H9 (cell line): ENCODE results near the gene EXOC2. TPM values are rescaled to one million over a fixed set of nuclear protein-coding genes. Genes with fewer than 3 reads are reported as not detected.

Source experiments
- DNase-seq: peaks from one replicate; pipeline ENCODE4 v3.0.0-alpha.2; 2017
- H2AFZ ChIP-seq: one replicate; pipeline ENCODE4 v1.6.1; 2013; ENCODE audit warnings: mild to moderate bottlenecking, low read length, control low read depth, moderate library complexity
- H2AK5ac ChIP-seq: 2 replicates; pipeline ENCODE4 v1.6.1; 2013; ENCODE audit warnings: low read length, control low read depth, mixed read lengths; ENCODE audit not compliant: insufficient read length
- H2BK120ac ChIP-seq: one replicate; pipeline ENCODE4 v1.6.1; 2013; ENCODE audit warnings: low read depth, mild to moderate bottlenecking, low read length, control low read depth, inconsistent platforms; ENCODE audit not compliant: poor library complexity, severe bottlenecking
- H2BK12ac ChIP-seq: 2 replicates; pipeline ENCODE4 v1.6.1; 2013; ENCODE audit warnings: low read length, control low read depth, mixed read lengths, low read depth; ENCODE audit not compliant: insufficient read length
- H2BK15ac ChIP-seq: 2 replicates; pipeline ENCODE4 v1.6.1; 2013; ENCODE audit warnings: low read depth, low read length, control low read depth
- H2BK20ac ChIP-seq: one replicate; pipeline ENCODE4 v1.6.1; 2013; ENCODE audit warnings: low read depth, mild to moderate bottlenecking, low read length, control low read depth, inconsistent platforms; ENCODE audit not compliant: poor library complexity, severe bottlenecking
- H2BK5ac ChIP-seq: 2 replicates; pipeline ENCODE4 v1.6.1; 2013; ENCODE audit warnings: low read length, control low read depth, mixed read lengths; ENCODE audit not compliant: insufficient read length
- H3K14ac ChIP-seq: 2 replicates; pipeline ENCODE4 v1.6.1; 2013; ENCODE audit warnings: low read length, control low read depth; ENCODE audit not compliant: insufficient read depth
- H3K18ac ChIP-seq: 2 replicates; pipeline ENCODE4 v1.6.1; 2013; ENCODE audit warnings: low read depth, mild to moderate bottlenecking, mixed read lengths, low read length, control low read depth; ENCODE audit not compliant: insufficient read length
- H3K23ac ChIP-seq: 2 replicates; pipeline ENCODE4 v1.6.1; 2013; ENCODE audit warnings: low read length, control low read depth, mixed read lengths, low read depth; ENCODE audit not compliant: insufficient read length
- H3K23me2 ChIP-seq: 2 replicates; pipeline ENCODE4 v1.6.1; 2013; ENCODE audit warnings: low read depth, mild to moderate bottlenecking, mixed read lengths, low read length, control low read depth; ENCODE audit not compliant: insufficient read length, poor library complexity, severe bottlenecking
- H3K27ac ChIP-seq: 2 replicates; pipeline ENCODE4 v1.5.1; 2013; ENCODE audit warnings: low read length, control low read depth, mixed read lengths, low read depth; ENCODE audit not compliant: insufficient read length
- H3K27me3 ChIP-seq: 2 replicates; pipeline ENCODE4 v1.6.1; 2013; ENCODE audit warnings: low read length, control low read depth, inconsistent platforms; ENCODE audit not compliant: insufficient read depth
- H3K4ac ChIP-seq: 2 replicates; pipeline ENCODE4 v1.6.1; 2013; ENCODE audit warnings: low read depth, mild to moderate bottlenecking, control low read depth, inconsistent platforms, low read length, moderate library complexity
- H3K4me1 ChIP-seq: 2 replicates; pipeline ENCODE4 v1.6.1; 2013; ENCODE audit warnings: low read length, control low read depth, inconsistent platforms; ENCODE audit not compliant: insufficient read depth
- H3K4me2 ChIP-seq: 2 replicates; pipeline ENCODE4 v1.6.1; 2013; ENCODE audit warnings: low read length, control low read depth, mixed read lengths; ENCODE audit not compliant: insufficient read length, insufficient read depth
- H3K56ac ChIP-seq: 2 replicates; pipeline ENCODE4 v1.6.1; 2013; ENCODE audit warnings: low read depth, mild to moderate bottlenecking, mixed read lengths, low read length, control low read depth; ENCODE audit not compliant: insufficient read length
- H3K79me1 ChIP-seq: 2 replicates; pipeline ENCODE4 v1.6.1; 2013; ENCODE audit warnings: low read depth, mild to moderate bottlenecking, moderate library complexity, low read length, control low read depth, inconsistent platforms; ENCODE audit not compliant: insufficient read depth, poor library complexity, severe bottlenecking
- H3K79me2 ChIP-seq: 2 replicates; pipeline ENCODE4 v1.6.1; 2013; ENCODE audit warnings: low read length, control low read depth, inconsistent platforms; ENCODE audit not compliant: insufficient read depth
- H3K9ac ChIP-seq: 2 replicates; pipeline ENCODE4 v1.6.1; 2013; ENCODE audit warnings: low read length, control low read depth, mixed read lengths; ENCODE audit not compliant: insufficient read length; ENCODE audit errors: extremely low read depth
- H3K9me3 ChIP-seq: one replicate; pipeline ENCODE4 v1.6.1; 2013; ENCODE audit warnings: low read depth, low read length, inconsistent platforms; ENCODE audit not compliant: control insufficient read depth
- H3T11ph ChIP-seq: one replicate; pipeline ENCODE4 v1.6.1; 2013; ENCODE audit warnings: mild to moderate bottlenecking, low read length, control low read depth, inconsistent platforms
- H4K20me1 ChIP-seq: one replicate; pipeline ENCODE4 v1.6.1; 2013; ENCODE audit not compliant: control insufficient read depth, insufficient read length, insufficient read depth
- H4K5ac ChIP-seq: 2 replicates; pipeline ENCODE4 v1.6.1; 2013; ENCODE audit warnings: low read depth, mild to moderate bottlenecking, mixed read lengths, low read length, control low read depth; ENCODE audit not compliant: insufficient read length
- H4K8ac ChIP-seq: replicated peaks from 2 replicates; pipeline ENCODE4 v1.6.1; 2013; ENCODE audit warnings: low read length, control low read depth, mixed read lengths, low read depth; ENCODE audit not compliant: insufficient read length
- H4K91ac ChIP-seq: 2 replicates; pipeline ENCODE4 v1.6.1; 2013; ENCODE audit warnings: low read depth, mild to moderate bottlenecking, moderate library complexity, mixed read lengths, low read length, control low read depth; ENCODE audit not compliant: insufficient read length
- H3K27ac Mint-ChIP-seq, 3 experiments: 2 replicates in 2 of 3; 3 replicates in 1 of 3; pipeline ENCODE4 v1.8.0; 2020 to 2021; ENCODE audit warnings: mixed read lengths in 3 of 3, mild to moderate bottlenecking in 1 of 3, moderate library complexity in 1 of 3
- H3K27me3 Mint-ChIP-seq: 2 replicates; pipeline ENCODE4 v1.8.0; 2021; ENCODE audit warnings: low read depth, mild to moderate bottlenecking, moderate library complexity, mixed read lengths
- H3K36me3 Mint-ChIP-seq, 3 experiments: 2 replicates in 2 of 3; 3 replicates in 1 of 3; pipeline ENCODE4 v1.8.0; 2020 to 2021; ENCODE audit warnings: low read depth in 3 of 3, mixed read lengths in 3 of 3; ENCODE audit not compliant: insufficient read depth in 1 of 3
- H3K4me1 Mint-ChIP-seq, 2 experiments: 2 replicates each; pipeline ENCODE4 v1.8.0; 2020; ENCODE audit warnings: mixed read lengths in 2 of 2
- H3K4me3 Mint-ChIP-seq, 2 experiments: 2 replicates in 1 of 2; 3 replicates in 1 of 2; pipeline ENCODE4 v1.8.0; 2020 to 2021; ENCODE audit warnings: mild to moderate bottlenecking in 2 of 2, mixed read lengths in 2 of 2, moderate library complexity in 1 of 2
- H3K9me3 Mint-ChIP-seq, 2 experiments: 2 replicates in 1 of 2; 3 replicates in 1 of 2; pipeline ENCODE4 v1.8.0; 2020; ENCODE audit warnings: mild to moderate bottlenecking in 2 of 2, mixed read lengths in 2 of 2, moderate library complexity in 1 of 2
- CTCF ChIP-seq: fragments of 200-600 bp; sonication (generic); conservative IDR thresholded peaks from 3 replicates; pipeline ENCODE4 v1.8.0; 2021; ENCODE audit warnings: antibody characterized with exemption, mild to moderate bottlenecking
- WGBS: extraction: QIAGEN DNeasy Blood & Tissue Kit; methylation state at CpG from one replicate; pipeline ENCODE4 v1.1.7; 2013; ENCODE audit warnings: missing lambda C conversion rate, low lambda C conversion rate, mixed read lengths; ENCODE audit not compliant: insufficient read length; ENCODE audit errors: extremely low coverage; 5-methylcytosine and 5-hydroxymethylcytosine counted together
- total RNA-seq: library from RNA; stranded (reverse); gene quantifications from 2 replicates; pipeline ENCODE4 v1.2.1, GENCODE V29; 2021

The EXOC2 gene
- total RNA-seq, 1 experiment from 2014 or later = 29.9 TPM

GRCh38 chr6:641225-641985 is 51.5 kb downstream of the EXOC2 start:
- no CpG with 5 or more reads among the region's 8 CpGs for WGBS
- Histone ChIP-seq H3K4me1 (peaks cover 4% of the 10 kb centered on the region; the same call in 1 of the 2 replicates), H4K5ac (no peak overlapping the region), H2AK5ac (no peak overlapping the region), H3K23ac (no peak overlapping the region), H3K79me1 (no peaks in the 10 kb centered on the region), H4K20me1 (no peaks in the 10 kb centered on the region), H2BK5ac (no peak overlapping the region), H3K9me3 (no peaks in the 10 kb centered on the region), H3K23me2 (no peaks in the 10 kb centered on the region), H2BK120ac (no peak overlapping the region), H2AFZ (no peak overlapping the region), H3K27ac (no peak overlapping the region), H3K27me3 (no peaks in the 10 kb centered on the region), H3K14ac (no peak overlapping the region), H3T11ph (no peak overlapping the region), H2BK20ac (no peak overlapping the region), H3K4me2 (no peak overlapping the region), H3K9ac (no peak overlapping the region), H3K56ac (no peak overlapping the region), H3K18ac (no peak overlapping the region), H3K4ac (no peak overlapping the region), H4K8ac (no peak overlapping the region), H4K91ac (no peak overlapping the region), H2BK15ac (no peak overlapping the region), H3K79me2 (peaks cover 4% of the 10 kb centered on the region; the same call in 1 of the 2 replicates), H2BK12ac (no peak overlapping the region)
- H3K36me3 Mint-ChIP-seq = peaks cover 4 to 27% (median 9%) of the 10 kb centered on the region in 3 experiments; a peak in 6 of 7 replicates
- H3K4me1 Mint-ChIP-seq = peaks cover 31 to 33% of the 10 kb centered on the region in 2 experiments
- no peak overlapping the region; a peak in 1 of 5 replicates for H3K4me3 Mint-ChIP-seq
- no peaks in the 10 kb centered on the region; the same call in 1 of the 2 replicates for H3K27me3 Mint-ChIP-seq
- H3K9me3 Mint-ChIP-seq = peaks cover 6 to 14% of the 10 kb centered on the region in 2 experiments
- no peak for DNase-seq
- no peak for TF ChIP-seq CTCF
- H3K27ac Mint-ChIP-seq = peak overlapping the region; percentile 4 to 38 (median 9); a peak in 2 of 7 replicates
